HUES6 (cell line): ENCODE results near the gene UQCRC1.

Source experiments
- H3K27ac ChIP-seq: 2 replicates; pipeline ENCODE4 v1.7.0; 2013; ENCODE audit warnings: low read depth, mild to moderate bottlenecking, low read length, inconsistent platforms
- H3K27me3 ChIP-seq: 2 replicates; pipeline ENCODE4 v1.6.1; 2013; ENCODE audit warnings: low read length; ENCODE audit not compliant: control insufficient read depth, insufficient read depth
- H3K36me3 ChIP-seq: 2 replicates; pipeline ENCODE4 v1.6.1; 2013; ENCODE audit warnings: low read length; ENCODE audit not compliant: control insufficient read depth, insufficient read depth
- H3K4me1 ChIP-seq: 2 replicates; pipeline ENCODE4 v1.6.1; 2013; ENCODE audit warnings: low read length; ENCODE audit not compliant: control insufficient read depth, insufficient read depth
- H3K4me3 ChIP-seq: 2 replicates; pipeline ENCODE4 v1.5.1; 2013; ENCODE audit warnings: low read depth, low read length
- H3K9ac ChIP-seq: one replicate; pipeline ENCODE4 v1.6.1; 2013; ENCODE audit warnings: mild to moderate bottlenecking, low read length
- H3K9me3 ChIP-seq: 2 replicates; pipeline ENCODE4 v1.6.1; 2013; ENCODE audit warnings: low read depth, low read length; ENCODE audit not compliant: control insufficient read depth, insufficient read depth

UQCRC1 gene

DNA sequence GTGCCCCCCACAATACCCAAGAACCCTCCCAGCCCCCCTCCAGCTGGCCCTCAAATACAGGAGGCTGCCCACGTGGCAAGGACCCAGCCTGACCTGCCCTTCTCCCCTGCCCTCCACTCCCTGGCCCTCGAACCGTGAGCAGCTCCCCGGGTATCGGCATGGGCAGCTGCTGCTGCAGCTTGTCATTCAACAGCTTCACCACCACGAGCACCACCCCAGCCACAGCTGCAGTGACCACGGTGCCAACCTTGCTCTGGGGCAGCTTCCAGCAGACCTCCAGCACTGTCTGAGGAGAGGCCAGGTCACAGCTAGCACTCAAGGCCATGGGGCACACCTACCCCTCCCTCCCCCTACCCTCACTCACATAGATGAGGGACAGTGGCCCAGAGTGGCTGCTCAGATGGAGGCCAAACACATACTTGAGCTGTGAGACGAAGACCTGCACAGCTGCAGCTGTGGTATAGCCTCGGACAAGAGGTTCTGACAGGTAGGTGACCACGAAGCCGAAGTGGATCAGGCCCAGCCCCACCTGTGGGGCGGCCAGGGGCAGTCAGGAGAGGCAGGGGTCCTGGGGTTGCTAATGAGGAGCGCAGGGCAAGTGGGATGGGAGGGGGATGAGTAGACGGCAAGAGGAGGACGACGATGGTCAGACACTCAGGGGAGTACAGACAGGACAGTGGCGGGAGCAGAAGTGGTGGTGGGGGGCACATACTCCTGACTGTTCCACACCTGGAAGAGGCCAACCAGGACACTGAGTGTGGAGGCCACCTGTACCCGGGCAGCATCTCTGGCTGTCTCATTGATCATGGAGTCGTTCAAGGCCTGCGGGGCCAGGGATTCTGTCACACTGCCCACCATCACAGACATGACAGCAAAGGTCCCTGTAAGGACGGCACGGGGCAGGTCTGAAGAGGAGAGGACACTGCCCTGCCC, 22.3 kb upstream of the UQCRC1 start:
- H3K36me3 ChIP-seq = peaks cover 70% of the 10 kb centered on the region
- no peak overlapping the region for H3K9ac ChIP-seq
- H3K9me3 ChIP-seq = no peaks in the 10 kb centered on the region
- H3K27me3 ChIP-seq = no peaks in the 10 kb centered on the region
- H3K27ac ChIP-seq = no peak overlapping the region
- no peak overlapping the region for H3K4me3 ChIP-seq
- peaks cover 16% of the 10 kb centered on the region for H3K4me1 ChIP-seq

DNA sequence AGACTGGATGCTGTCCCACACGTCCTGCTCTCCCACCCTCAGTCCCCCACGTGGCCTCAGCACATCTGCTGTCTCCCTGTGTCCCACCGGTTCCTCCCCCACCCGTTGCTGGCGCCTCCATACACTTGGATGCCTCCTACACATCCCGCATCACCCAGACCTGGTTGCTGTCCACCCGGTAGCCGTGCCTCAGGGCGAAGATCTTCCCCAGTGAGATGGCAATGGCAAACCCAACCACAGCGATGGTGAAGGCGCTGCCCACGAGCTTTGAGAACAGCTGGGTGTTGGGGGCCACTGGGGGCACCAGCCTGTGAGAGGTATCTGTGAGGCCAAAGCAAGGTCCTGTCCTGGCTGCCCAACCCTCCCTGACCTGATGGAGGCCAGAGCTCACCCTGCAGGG, 21.4 kb upstream of the UQCRC1 start:
- H3K4me3 ChIP-seq = no peak overlapping the region
- no peak overlapping the region for H3K9ac ChIP-seq
- H3K9me3 ChIP-seq = no peaks in the 10 kb centered on the region
- peaks cover 7% of the 10 kb centered on the region; the same call in 1 of the 2 replicates for H3K4me1 ChIP-seq
- peaks cover 80% of the 10 kb centered on the region for H3K36me3 ChIP-seq
- no peak overlapping the region for H3K27ac ChIP-seq
- no peaks in the 10 kb centered on the region for H3K27me3 ChIP-seq

DNA sequence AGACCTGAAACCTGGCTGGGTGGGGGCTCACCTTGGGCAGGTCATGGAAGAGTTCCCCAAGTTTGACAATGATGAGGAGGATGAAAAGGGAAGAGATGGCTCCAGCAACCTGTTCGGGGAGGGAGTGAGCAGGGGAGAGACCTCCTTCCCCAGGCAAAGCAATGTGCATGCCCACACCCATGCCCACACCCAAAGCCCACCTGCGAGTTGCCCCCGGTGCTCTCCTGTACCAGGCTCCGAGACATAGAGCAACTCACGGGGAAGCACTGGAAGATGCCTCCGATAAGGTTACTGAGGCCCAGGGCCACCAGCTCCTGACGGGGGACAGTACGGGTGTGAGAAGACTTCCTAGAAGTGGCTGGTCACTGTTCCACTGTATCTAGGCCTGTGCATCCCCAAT, 21.0 kb upstream of the UQCRC1 start:
- H3K9me3 ChIP-seq = no peaks in the 10 kb centered on the region
- no peak overlapping the region for H3K4me3 ChIP-seq
- H3K27me3 ChIP-seq = no peaks in the 10 kb centered on the region
- H3K27ac ChIP-seq = no peak overlapping the region
- H3K4me1 ChIP-seq = peaks cover 6% of the 10 kb centered on the region; the same call in 1 of the 2 replicates
- peaks cover 84% of the 10 kb centered on the region for H3K36me3 ChIP-seq
- no peak overlapping the region for H3K9ac ChIP-seq

DNA sequence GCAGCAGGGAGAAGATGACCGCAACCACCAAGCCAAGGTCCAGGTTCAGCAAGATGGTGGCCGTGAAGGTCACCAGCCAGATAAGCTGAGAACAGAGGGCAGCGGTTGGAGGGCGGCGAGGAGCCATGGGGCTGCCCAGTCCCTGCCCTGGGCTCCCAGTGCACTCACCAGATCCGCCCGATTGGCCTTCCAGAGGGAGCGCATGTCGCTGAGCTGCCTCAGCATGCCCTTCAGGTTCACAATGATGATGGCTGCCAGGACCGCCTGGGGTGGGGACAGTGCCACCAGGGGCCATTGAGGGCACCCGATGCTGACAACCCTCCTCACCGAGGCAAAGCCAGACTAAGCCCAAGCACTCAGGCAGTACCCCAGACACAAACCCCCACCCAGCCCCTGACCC, 20.4 kb upstream of the UQCRC1 start:
- Histone ChIP-seq H3K36me3 (peaks cover 89% of the 10 kb centered on the region), H3K27ac (no peak overlapping the region), H3K4me1 (peaks cover 6% of the 10 kb centered on the region; the same call in 1 of the 2 replicates), H3K27me3 (no peaks in the 10 kb centered on the region), H3K9ac (no peak overlapping the region), H3K9me3 (no peaks in the 10 kb centered on the region), H3K4me3 (no peak overlapping the region)

DNA sequence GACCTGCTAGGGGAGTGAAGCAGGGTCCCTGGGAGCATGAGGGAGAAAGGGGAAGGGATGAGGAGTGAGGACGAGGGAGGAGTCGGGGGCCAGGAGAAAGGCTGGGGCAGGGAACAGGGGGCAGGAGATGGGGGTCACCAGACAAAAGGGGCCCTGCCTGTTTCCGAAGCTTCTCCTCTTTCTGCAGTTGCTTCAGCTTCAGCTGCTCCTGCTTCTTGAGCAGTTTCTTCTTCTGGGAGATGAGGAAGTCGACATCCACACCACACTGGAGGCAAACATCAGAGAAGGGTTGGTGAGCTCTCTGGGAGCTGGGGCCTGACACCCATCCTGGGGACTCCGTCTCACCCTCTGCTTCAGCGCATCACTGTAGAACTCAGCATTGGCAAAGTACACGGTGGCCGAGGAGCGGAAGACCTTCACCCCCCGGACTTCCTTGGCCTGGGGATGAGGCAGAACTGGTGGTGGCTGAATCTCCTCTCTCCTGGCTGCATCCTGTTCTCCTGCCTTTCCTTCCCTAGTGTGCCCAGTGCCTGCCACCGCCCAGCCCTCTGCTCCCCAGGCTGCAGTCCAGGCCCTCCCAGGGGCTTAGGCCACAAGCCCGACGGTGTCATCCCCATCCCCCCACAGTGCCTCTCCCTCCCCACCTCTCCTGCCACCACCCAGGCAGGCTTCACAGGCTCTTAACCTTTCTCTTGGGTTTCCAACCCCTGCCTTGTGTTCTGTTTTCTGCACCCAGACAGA, 19.0 kb upstream of the UQCRC1 start:
- no peaks in the 10 kb centered on the region for H3K9me3 ChIP-seq
- no peak overlapping the region for H3K9ac ChIP-seq
- peaks cover 87% of the 10 kb centered on the region for H3K36me3 ChIP-seq

DNA sequence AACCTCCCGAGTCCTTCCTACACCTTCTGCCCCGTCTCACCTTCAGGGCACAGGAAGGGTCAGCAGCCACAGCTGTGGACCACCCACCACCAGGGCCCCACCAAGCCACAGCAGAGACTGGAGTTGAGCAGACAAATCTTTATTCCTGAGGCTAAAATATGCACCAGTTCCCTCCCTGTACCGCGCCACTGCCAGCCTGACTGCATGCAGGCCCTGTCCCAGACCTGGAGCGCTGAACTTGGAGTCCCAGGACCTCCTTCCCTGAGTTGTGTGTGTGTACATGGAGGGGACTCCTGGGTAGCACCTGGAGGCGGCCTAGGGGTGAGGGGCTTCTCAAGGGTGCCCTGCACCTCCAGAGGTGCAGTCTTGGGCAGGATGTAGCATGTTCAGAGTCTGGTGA, 16.2 kb upstream of the UQCRC1 start:
- no peak overlapping the region for H3K4me3 ChIP-seq
- H3K27ac ChIP-seq = no peak overlapping the region
- H3K9ac ChIP-seq = no peak overlapping the region
- H3K27me3 ChIP-seq = no peaks in the 10 kb centered on the region
- no peaks in the 10 kb centered on the region for H3K9me3 ChIP-seq
- peaks cover 63% of the 10 kb centered on the region for H3K36me3 ChIP-seq
- peaks cover 6% of the 10 kb centered on the region for H3K4me1 ChIP-seq

More for the DNA sequence above, 19.0 kb upstream of the UQCRC1 start:
- H3K4me1 ChIP-seq = peaks cover 6% of the 10 kb centered on the region
- no peak overlapping the region for H3K27ac ChIP-seq
- no peaks in the 10 kb centered on the region for H3K27me3 ChIP-seq
- H3K4me3 ChIP-seq = no peak overlapping the region

DNA sequence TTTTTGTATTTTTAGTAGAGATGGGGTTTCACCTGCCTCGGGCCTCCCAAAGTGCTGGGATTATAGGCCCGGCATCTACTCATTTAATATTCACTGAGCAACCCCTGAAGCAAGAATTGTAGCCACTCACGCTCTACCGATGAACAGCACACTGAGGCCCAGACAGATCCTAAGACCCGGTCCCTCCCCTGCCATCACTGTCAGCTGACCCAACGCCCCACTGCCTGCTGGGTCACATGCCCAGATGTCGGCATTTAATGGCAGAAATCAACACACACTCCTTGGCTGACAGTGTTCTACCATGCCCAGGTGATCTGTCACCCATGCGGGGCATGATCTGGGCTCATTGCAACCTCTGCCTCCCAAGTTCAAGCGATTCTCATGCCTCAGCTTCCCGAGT, 15.3 kb upstream of the UQCRC1 start:
- H3K4me3 ChIP-seq = no peak overlapping the region
- no peaks in the 10 kb centered on the region for H3K9me3 ChIP-seq
- no peak overlapping the region for H3K27ac ChIP-seq
- H3K27me3 ChIP-seq = no peaks in the 10 kb centered on the region
- H3K36me3 ChIP-seq = peaks cover 62% of the 10 kb centered on the region
- peaks cover 6% of the 10 kb centered on the region for H3K4me1 ChIP-seq
- H3K9ac ChIP-seq = no peak overlapping the region

DNA sequence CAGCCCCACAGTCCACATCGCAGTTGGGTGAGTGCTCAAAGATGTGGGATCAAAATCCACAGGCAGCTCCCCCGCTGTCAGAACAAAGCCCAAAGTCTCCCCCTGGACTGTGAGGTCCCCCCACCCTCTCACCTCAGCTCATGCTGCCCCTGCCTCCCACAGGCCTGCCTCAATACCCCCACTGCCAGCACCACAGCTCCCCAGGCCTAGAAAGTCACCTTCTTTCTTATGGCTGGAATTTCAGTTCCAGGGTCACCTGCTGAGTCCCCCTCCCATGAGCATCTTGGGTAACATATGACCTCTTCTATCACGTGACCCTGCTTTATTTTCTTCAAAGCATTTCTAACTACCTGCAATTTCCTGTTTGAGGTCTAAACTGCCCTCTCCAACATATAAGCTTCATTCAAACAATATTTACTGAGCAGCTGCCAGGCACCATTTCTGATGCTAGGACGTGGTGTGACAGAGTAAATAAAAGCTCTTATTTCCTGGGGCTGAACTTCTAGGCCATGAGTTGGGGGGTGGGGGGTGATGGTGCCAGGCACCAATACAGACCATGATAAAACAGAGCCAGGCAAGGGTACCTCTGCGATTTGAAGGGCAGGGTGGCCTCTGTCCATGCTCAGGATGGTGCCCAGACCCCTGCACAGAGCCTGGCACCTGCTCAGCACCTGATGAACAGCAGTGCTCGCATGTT, 14.6 kb upstream of the UQCRC1 start:
- Histone ChIP-seq H3K9ac (no peak overlapping the region), H3K4me3 (no peak overlapping the region), H3K9me3 (no peaks in the 10 kb centered on the region), H3K27me3 (no peaks in the 10 kb centered on the region), H3K27ac (no peak overlapping the region), H3K36me3 (peaks cover 56% of the 10 kb centered on the region), H3K4me1 (peaks cover 6% of the 10 kb centered on the region)

DNA sequence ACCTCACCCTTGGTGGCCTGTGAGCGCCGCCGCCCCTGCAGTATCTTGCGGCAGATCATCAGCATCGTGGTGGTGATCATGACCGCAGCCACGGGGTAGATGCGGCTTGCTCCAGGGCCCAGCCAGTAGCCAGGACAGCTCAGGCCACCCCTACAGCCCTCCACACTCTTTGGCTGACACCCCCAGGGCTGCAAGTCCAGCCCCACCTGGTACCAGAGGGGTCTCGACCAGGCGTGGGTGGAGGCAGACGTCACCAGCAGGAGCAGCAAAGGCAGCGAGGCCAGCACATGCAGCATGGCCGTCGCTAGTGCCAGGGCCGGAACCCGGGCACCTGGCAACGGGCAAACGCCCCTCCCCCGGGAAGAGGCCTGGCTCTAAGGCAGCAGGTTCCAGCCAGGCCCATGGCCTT, 12.0 kb upstream of the UQCRC1 start, which contains the start of gene TMEM89:
Gene TMEM89, minus strand, starts transcription at position 309 of the 409 bp plus-strand sequence. Its CDS starts 13 bp downstream, at position 296.
- Histone ChIP-seq H3K4me3 (no peak within 1 kb of the TSS), H3K27ac (no peak within 1 kb of the TSS), H3K9me3 (peaks cover 19% of the 10 kb centered on the region), H3K36me3 (peaks cover 31% of the 10 kb centered on the region), H3K4me1 (peaks cover 6% of the 10 kb centered on the region), H3K27me3 (no peaks in the 10 kb centered on the region), H3K9ac (no peak within 1 kb of the TSS)

DNA sequence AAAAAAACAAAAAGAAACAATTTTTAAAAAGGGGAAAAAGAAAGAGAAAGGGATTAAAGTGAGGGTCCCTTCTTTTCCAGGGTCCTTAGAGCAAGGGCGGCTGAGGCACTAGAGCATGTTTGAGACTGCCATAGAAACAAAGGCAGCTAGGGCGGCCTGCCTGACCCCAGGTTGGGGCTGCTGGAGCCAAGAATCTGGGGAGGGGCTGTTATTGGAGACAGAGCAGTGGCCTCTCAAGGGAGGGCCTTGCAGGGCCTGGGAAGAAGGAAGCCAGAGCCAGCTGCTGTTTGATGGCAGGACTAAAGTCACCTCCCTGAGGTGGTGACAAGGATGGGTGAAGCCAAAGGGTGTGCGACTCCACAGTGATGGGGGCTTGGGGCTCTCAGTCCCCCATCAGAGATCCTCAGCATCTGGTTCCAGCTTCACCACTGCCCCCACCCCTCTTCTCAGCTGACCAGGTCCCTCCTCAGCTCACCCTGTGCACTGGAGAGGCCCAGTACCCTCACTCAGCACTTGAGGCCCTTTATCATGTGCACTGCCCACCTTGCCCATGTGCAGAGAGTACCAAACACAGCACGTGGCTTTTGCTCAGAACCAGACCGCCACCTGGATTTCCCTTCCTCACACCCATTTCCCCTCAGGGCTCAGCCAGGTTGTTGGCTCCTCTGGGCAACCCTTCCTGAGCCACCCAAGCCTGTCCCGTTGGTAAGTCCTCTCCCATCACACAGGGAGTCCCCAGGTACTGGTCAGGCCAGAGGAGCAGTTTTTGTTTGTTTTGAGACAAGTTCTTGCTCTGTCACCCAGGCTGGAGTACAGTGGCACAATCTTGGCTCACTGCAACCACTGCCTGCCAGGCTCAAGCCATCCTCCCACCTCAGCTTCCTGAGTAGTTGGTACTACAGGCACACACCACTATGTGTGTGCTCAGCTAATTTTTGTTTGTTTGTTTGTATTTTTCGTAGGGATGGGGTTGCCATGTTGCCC, 10.4 kb upstream of the UQCRC1 start:
- H3K4me1 ChIP-seq = peaks cover 6% of the 10 kb centered on the region
- no peaks in the 10 kb centered on the region for H3K27me3 ChIP-seq
- H3K36me3 ChIP-seq = peaks cover 15% of the 10 kb centered on the region
- no peak overlapping the region for H3K9ac ChIP-seq
- peaks cover 24% of the 10 kb centered on the region for H3K9me3 ChIP-seq
- H3K4me3 ChIP-seq = no peak overlapping the region
- H3K27ac ChIP-seq = no peak overlapping the region
